Liver (tissue), 9 donors: ENCODE data around the gene DYNLT1. TPM values are rescaled to one million over a fixed set of nuclear protein-coding genes. Genes with fewer than 3 reads are reported as not detected.
A peak's percentile ranks its signal among the peaks of the same experiment; 100 is the strongest.

ENCODE experiments used
- DNase-seq: peaks from one replicate; pipeline ENCODE4 v3.0.0-alpha.2; 2017; ENCODE audit warnings: low spot score
- H3K27ac ChIP-seq, 2 donors: one replicate each; pipeline ENCODE4 v1.7.0; 2013; ENCODE audit warnings: inconsistent platforms in 2 of 2, low read length in 2 of 2, control low read depth in 1 of 2, low read depth in 1 of 2, mild to moderate bottlenecking in 1 of 2
- H3K27me3 ChIP-seq, 4 donors: one replicate each; pipeline versions ENCODE4 v1.6.1 to v1.7.0; 2013; ENCODE audit warnings: low read length in 3 of 4, inconsistent platforms in 1 of 4, mild to moderate bottlenecking in 1 of 4, moderate library complexity in 1 of 4; ENCODE audit not compliant: control insufficient read depth in 4 of 4, insufficient read depth in 4 of 4
- H3K36me3 ChIP-seq, 4 donors: one replicate each; pipeline versions ENCODE4 v1.6.1 to v1.7.0; 2013; ENCODE audit warnings: low read length in 3 of 4, mild to moderate bottlenecking in 3 of 4, low read depth in 1 of 4, moderate library complexity in 1 of 4; ENCODE audit not compliant: control insufficient read depth in 4 of 4, insufficient read depth in 3 of 4
- H3K4me1 ChIP-seq, 4 donors: one replicate each; pipeline versions ENCODE4 v1.6.1 to v1.7.0; 2013; ENCODE audit warnings: low read length in 3 of 4, mild to moderate bottlenecking in 3 of 4, moderate library complexity in 1 of 4; ENCODE audit not compliant: control insufficient read depth in 4 of 4, insufficient read depth in 4 of 4
- H3K4me3 ChIP-seq, 3 donors: one replicate each; pipeline versions ENCODE4 v1.6.1 to v1.7.0; 2013; ENCODE audit warnings: low read length in 3 of 3, control low read depth in 1 of 3, low read depth in 1 of 3, mild to moderate bottlenecking in 1 of 3
- H3K9ac ChIP-seq, 2 donors: one replicate each; pipeline ENCODE4 v1.7.0; 2013; ENCODE audit warnings: low read length in 2 of 2, mild to moderate bottlenecking in 2 of 2, moderate library complexity in 2 of 2, control low read depth in 1 of 2, low read depth in 1 of 2
- H3K9me3 ChIP-seq, 4 donors: one replicate each; pipeline versions ENCODE4 v1.6.1 to v1.7.0; 2013; ENCODE audit warnings: low read length in 3 of 4; ENCODE audit not compliant: control insufficient read depth in 4 of 4
- ATF3 ChIP-seq: IDR thresholded peaks from 2 replicates; pipeline ENCODE4 v1.6.1; 2016; ENCODE audit warnings: antibody characterized with exemption
- CTCF ChIP-seq: fragments of 150-350 bp; IDR thresholded peaks from 2 replicates; pipeline ENCODE4 v1.5.1; 2017; ENCODE audit warnings: improper control_type of control experiment, low read depth, low read length; ENCODE audit not compliant: missing input control
- EGR1 ChIP-seq, 2 donors: IDR thresholded peaks; 2 replicates each; pipeline ENCODE4 v1.6.1; 2016 to 2018; ENCODE audit warnings: antibody characterized with exemption in 2 of 2, low read depth in 2 of 2
- FOXA1 ChIP-seq: IDR thresholded peaks from 2 replicates; pipeline ENCODE4 v1.6.1; 2016; ENCODE audit warnings: antibody characterized with exemption
- FOXA2 ChIP-seq: IDR thresholded peaks from 2 replicates; pipeline ENCODE4 v1.6.1; 2016; ENCODE audit warnings: antibody characterized with exemption
- GABPA ChIP-seq, 2 donors: IDR thresholded peaks in 1 of 2; conservative IDR thresholded peaks in 1 of 2; 2 replicates each; pipeline ENCODE4 v1.6.1; 2016; ENCODE audit warnings: antibody characterized with exemption in 2 of 2, mild to moderate bottlenecking in 1 of 2, moderate library complexity in 1 of 2
- HNF4A ChIP-seq, 2 donors: conservative IDR thresholded peaks; 2 replicates each; pipeline ENCODE4 v1.6.1; 2016; ENCODE audit warnings: antibody characterized with exemption in 2 of 2, mild to moderate bottlenecking in 2 of 2
- HNF4G ChIP-seq: IDR thresholded peaks from 2 replicates; pipeline ENCODE4 v1.6.1; 2016; ENCODE audit warnings: antibody characterized with exemption
- JUND ChIP-seq, 2 donors: IDR thresholded peaks; 2 replicates each; pipeline ENCODE4 v1.6.1; 2016; ENCODE audit warnings: antibody characterized with exemption in 2 of 2
- MAX ChIP-seq: IDR thresholded peaks from 2 replicates; pipeline ENCODE4 v1.6.1; 2016; ENCODE audit warnings: antibody characterized with exemption
- NR2F2 ChIP-seq: IDR thresholded peaks from 2 replicates; pipeline ENCODE4 v1.6.1; 2016; ENCODE audit warnings: antibody characterized with exemption
- RAD21 ChIP-seq, 2 donors: IDR thresholded peaks; 2 replicates each; pipeline ENCODE4 v1.6.1; 2016; ENCODE audit warnings: antibody characterized with exemption in 2 of 2, mild to moderate bottlenecking in 2 of 2
- REST ChIP-seq: IDR thresholded peaks from 2 replicates; pipeline ENCODE4 v1.6.1; 2016; ENCODE audit warnings: antibody characterized with exemption, mild to moderate bottlenecking
- RXRA ChIP-seq, 2 donors: IDR thresholded peaks; 2 replicates each; pipeline ENCODE4 v1.6.1; 2017 to 2018; ENCODE audit warnings: antibody characterized with exemption in 2 of 2, mild to moderate bottlenecking in 1 of 2
- SP1 ChIP-seq: IDR thresholded peaks from 2 replicates; pipeline ENCODE4 v1.6.1; 2018; ENCODE audit warnings: antibody characterized with exemption, mild to moderate bottlenecking
- TAF1 ChIP-seq: conservative IDR thresholded peaks from 2 replicates; pipeline ENCODE4 v1.6.1; 2016; ENCODE audit warnings: antibody characterized with exemption, mild to moderate bottlenecking
- YY1 ChIP-seq: IDR thresholded peaks from 2 replicates; pipeline ENCODE4 v1.6.1; 2016; ENCODE audit warnings: antibody characterized with exemption, mild to moderate bottlenecking
- ZBTB33 ChIP-seq: IDR thresholded peaks from 2 replicates; pipeline ENCODE4 v1.6.1; 2016; ENCODE audit warnings: antibody characterized with exemption
- WGBS: extraction: QIAGEN DNeasy Blood & Tissue Kit; methylation state at CpG from one replicate; pipeline ENCODE4 v1.1.7; 2013; 5-methylcytosine and 5-hydroxymethylcytosine counted together
- polyA plus RNA-seq, 2 donors: library from polyadenylated mRNA; stranded (reverse) in 1 of 2; unstranded in 1 of 2; fragments of 200-250 nt in 1 of 2; fragments of >200 nt in 1 of 2; fragmentation: Nextera tagmentation in 1 of 2; extraction: Ambion mirVana in 1 of 2; gene quantifications; one replicate each; pipeline versions ENCODE4 v1.2.1 to v1.2.3, GENCODE V29; 2013 to 2015
- total RNA-seq, 2 donors: library from RNA; depleted of rRNA; stranded (reverse); fragments of >200 nt; gene quantifications; one replicate each; pipeline ENCODE4 v1.2.3, GENCODE V29; 2014
- donor health status: healthy.
- donor health status: healthy.
- donor health status: healthy.
- donor health status: healthy.
- donor health status: healthy.

Gene DYNLT1
- total and polyA plus RNA-seq, 4 donors: 17.7 to 86.9 (median 38.3) TPM

GRCh38 chr6:158686791-158687381, 42.3 kb upstream of the DYNLT1 start:
- Histone ChIP-seq H3K9ac (no peak overlapping the region), H3K9me3 (no peaks in the 10 kb centered on the region), H3K4me3 (no peak overlapping the region), H3K27ac (no peak overlapping the region), H3K36me3 (no peaks in the 10 kb centered on the region), H3K27me3 (no peaks in the 10 kb centered on the region), H3K4me1 (no peaks in the 10 kb centered on the region)
- WGBS: 82% methylated on average over 7 of the region's 7 CpGs
- no peak for DNase-seq
- TF ChIP-seq CTCF: no peak

- Histone ChIP-seq H3K4me1 (no peaks in the 10 kb centered on the region), H3K9me3 (no peaks in the 10 kb centered on the region), H3K4me3 (no peak overlapping the region), H3K27me3 (no peaks in the 10 kb centered on the region), H3K36me3 (no peaks in the 10 kb centered on the region), H3K9ac (no peak overlapping the region), H3K27ac (no peak overlapping the region)
- WGBS: 77% methylated on average over 4 of the region's 4 CpGs
- no peak for DNase-seq
- no peak for TF ChIP-seq HNF4G
- no peak for TF ChIP-seq FOXA2
- no peak for TF ChIP-seq SP1
Measured at GRCh38 chr6:158686311-158686710, 41.8 kb upstream of the DYNLT1 start.

GRCh38 chr6:158684745-158685324, 40.3 kb upstream of the DYNLT1 start:
- no peak overlapping the region for H3K27ac ChIP-seq
- H3K36me3 ChIP-seq: no peaks in the 10 kb centered on the region
- H3K9me3 ChIP-seq: no peaks in the 10 kb centered on the region
- TF ChIP-seq EGR1 (IDR thresholded peaks at IDR 0.05; ENCODE audit: low read depth in 2 of 2): no peak
- TF ChIP-seq JUND (IDR thresholded peaks at IDR 0.05): peak in 1 of 2 donors; percentile 16
- TF ChIP-seq GABPA (IDR thresholded peaks at IDR 0.05 in 1 of 2, conservative IDR thresholded peaks at IDR 0.05 in 1 of 2): no peak
- no peak for TF ChIP-seq YY1
- TF ChIP-seq SP1: no peak
- no peak for TF ChIP-seq REST
- no peak for TF ChIP-seq ATF3
- TF ChIP-seq ZBTB33: no peak
- no peak for TF ChIP-seq FOXA1
- TF ChIP-seq RXRA (IDR thresholded peaks at IDR 0.05): peak in 1 of 2 donors; percentile 42
- TF ChIP-seq CTCF: no peak
- TF ChIP-seq NR2F2: no peak
- no peak for TF ChIP-seq TAF1
- no peak for TF ChIP-seq RAD21 (IDR thresholded peaks at IDR 0.05)
- TF ChIP-seq MAX: no peak
- TF ChIP-seq HNF4A (conservative IDR thresholded peaks at IDR 0.05): peak in 1 of 2 donors; percentile 25
- no peak for TF ChIP-seq HNF4G
- no peak for TF ChIP-seq FOXA2
- no peak overlapping the region for H3K9ac ChIP-seq
- H3K4me1 ChIP-seq: no peaks in the 10 kb centered on the region
- H3K27me3 ChIP-seq: no peaks in the 10 kb centered on the region
- H3K4me3 ChIP-seq: no peak overlapping the region
- DNase-seq: no peak
- WGBS: 31% methylated on average over 5 of the region's 5 CpGs
